Central memory CD4-positive, alpha-beta T cell (primary cell): Measurements from ENCODE around the gene ELP4.
"Not testable (repeated sequence)": the region's sequence is repeated elsewhere in the genome, so short reads cannot be mapped to it uniquely, and the experiment has no call there.

Experiments used
- DNase-seq: peaks from one replicate; pipeline ENCODE4 v3.0.0; 2022

Gene ELP4

DNA sequence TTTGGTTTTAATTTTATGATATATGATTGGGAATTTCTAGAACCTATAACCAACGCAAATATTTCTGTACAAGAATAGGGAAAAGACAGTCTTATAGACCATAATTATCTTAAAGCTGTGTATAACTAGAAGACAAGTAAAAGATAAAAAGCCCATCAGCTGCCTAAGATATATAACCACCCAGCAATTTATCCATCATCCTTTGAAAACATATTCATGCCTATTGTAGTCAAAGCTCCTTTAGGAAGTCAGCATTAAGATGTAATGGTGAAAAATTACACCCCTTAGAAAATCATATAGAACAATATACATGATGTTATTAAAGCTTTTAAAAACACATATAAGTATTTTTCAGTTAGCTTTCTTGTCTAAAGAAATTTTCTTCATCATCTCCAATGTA, 46.4 kb downstream of the ELP4 start:
- no peak for DNase-seq

GRCh38 chr11:31558001-31558400, 48.4 kb downstream of the ELP4 start:
- no peak for DNase-seq

GRCh38 chr11:31560842-31561476, 51.4 kb downstream of the ELP4 start:
- DNase-seq, result no peak

DNA sequence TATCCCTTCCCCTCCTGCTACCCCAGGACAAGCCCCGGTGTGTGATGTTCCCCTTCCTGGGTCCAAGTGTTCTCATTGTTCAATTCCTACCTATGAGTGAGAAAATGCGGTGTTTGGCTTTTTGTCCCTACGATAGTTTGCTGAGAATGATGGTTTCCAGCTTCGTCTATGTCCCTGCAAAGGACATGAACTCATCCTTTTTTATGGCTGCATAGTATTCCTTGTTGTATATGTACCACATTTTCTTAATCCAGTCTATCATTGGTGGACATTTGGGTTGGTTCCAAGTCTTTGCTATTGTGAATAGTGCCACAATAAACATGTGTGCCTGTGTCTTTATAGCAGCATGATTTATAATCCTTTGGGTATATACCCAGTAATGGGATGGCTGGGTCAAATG, 55.0 kb downstream of the ELP4 start:
- not testable (repeated sequence) for DNase-seq

DNA sequence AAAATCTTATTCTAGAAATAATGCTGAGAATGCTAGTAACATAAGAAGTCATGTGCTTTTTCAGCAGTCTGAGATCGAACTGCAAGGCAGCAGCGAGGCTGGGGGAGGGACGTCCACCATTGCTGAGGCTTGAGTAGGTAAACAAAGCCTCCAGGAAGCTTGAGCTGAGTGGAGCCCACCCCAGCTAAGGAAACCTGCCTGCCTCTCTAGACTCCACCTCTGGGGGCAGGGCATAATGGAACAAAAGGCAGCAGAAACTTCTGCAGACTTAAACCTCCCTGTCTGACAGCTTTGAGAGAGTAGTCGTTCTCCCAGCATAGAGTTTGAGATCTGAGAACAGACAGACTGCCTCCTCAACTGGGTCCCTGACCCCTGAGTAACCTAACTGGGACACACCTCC, 64.6 kb downstream of the ELP4 start:
- not testable (repeated sequence) for DNase-seq

GRCh38 chr11:31575764-31576163, 66.2 kb downstream of the ELP4 start:
- not testable (repeated sequence) for DNase-seq

DNA sequence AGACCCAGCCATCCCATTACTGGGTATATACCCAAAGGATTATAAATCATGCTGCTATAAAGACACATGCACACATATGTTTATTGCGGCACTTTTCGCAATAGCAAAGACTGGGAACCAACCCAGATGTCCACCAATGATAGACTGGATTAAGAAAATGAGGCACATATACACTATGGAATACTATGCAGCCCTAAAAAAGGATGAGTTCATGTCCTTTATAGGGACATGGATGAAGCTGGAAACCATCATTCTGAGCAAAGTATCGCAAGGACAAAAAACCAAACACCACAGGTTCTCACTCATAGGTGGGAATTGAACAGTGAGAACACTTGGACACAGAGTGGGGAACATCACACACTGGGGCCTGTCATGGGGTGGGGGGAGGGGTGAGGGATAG, 69.8 kb downstream of the ELP4 start:
- not testable (repeated sequence) for DNase-seq

GRCh38 chr11:31582697-31583096, 73.1 kb downstream of the ELP4 start:
- no peak for DNase-seq

GRCh38 chr11:31598454-31598853, 88.9 kb downstream of the ELP4 start:
- DNase-seq, result no peak

- DNase-seq, result no peak
These were observed 92.2 kb downstream of the ELP4 start for GRCh38 chr11:31601635-31602282.

DNA sequence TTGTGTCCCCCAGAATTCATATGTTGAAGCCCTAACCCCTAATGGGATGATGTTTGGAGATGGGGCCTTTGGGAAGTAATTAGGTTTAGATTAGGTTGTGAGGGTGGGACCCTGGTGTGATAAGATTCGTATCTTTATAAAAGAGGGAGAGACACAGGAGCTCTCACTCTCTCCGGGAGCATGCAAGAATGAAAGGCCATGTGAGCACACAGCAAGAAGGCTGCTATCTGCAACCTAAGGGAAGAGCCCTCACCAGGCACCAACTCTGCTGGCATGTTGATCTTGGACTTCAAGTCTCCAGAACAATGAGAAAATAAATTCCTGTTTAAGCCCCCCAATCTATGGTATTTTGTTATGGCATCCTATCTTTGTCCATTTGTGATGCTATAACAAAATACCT, 97.3 kb downstream of the ELP4 start:
- DNase-seq, result no peak

GRCh38 chr11:31607914-31608313, 98.3 kb downstream of the ELP4 start:
- no peak for DNase-seq

DNA sequence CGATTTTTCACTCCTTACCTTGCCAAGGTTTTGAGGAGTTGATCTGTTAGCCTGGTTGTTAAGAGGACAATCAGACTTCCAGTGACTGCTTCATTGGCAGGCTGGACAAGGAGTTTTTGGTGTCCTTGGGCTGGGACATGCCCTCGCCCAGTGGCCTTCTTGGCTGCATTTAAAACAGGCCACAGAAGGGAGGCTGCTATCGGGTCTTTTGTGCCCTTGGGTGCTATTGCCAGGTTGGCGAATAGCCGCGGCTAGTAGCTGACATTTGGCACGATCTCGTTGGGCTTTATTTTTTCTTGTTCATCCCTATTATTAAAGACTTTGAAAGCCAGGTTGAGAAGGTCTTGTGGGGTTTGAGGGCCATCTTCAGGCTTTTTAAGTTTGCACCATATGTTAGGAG, 99.4 kb downstream of the ELP4 start:
- DNase-seq, result no peak

GRCh38 chr11:31610544-31610943, 101.0 kb downstream of the ELP4 start:
- no peak for DNase-seq

GRCh38 chr11:31617246-31617645, 107.7 kb downstream of the ELP4 start:
- no peak for DNase-seq

GRCh38 chr11:31619980-31620379, 110.4 kb downstream of the ELP4 start:
- DNase-seq, result no peak

GRCh38 chr11:31620434-31620833, 110.9 kb downstream of the ELP4 start:
- no peak for DNase-seq

DNA sequence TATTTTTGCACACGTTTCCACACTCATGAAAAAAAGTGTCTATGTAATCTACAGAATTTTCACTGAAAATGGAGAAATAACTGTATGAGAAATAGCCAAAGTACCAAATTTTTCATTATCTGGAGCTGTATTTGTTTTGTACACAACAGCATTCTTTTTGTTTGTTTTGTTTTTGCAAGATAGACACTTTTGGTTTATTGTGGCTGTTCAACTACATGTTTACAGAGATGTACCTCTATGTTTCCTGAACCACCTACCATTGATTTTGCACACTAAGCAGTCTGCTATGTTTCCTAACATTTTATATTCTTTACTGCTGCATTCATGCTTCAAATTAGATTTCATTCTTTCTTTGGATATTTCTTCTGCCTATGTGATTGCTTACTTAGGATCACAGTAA, 116.3 kb downstream of the ELP4 start:
- no peak for DNase-seq

GRCh38 chr11:31628111-31628510, 118.5 kb downstream of the ELP4 start:
- no peak for DNase-seq

- no peak for DNase-seq
These were observed 127.4 kb downstream of the ELP4 start for GRCh38 chr11:31636983-31637382.

- no peak for DNase-seq
These were observed 131.0 kb downstream of the ELP4 start for GRCh38 chr11:31640611-31641010.

- no peak for DNase-seq
These were observed 132.0 kb downstream of the ELP4 start for GRCh38 chr11:31641477-31642062.

GRCh38 chr11:31643857-31644256, 134.3 kb downstream of the ELP4 start:
- no peak for DNase-seq

- no peak for DNase-seq
These were observed 136.2 kb downstream of the ELP4 start for GRCh38 chr11:31645747-31646146.

- no peak for DNase-seq
These were observed 136.6 kb downstream of the ELP4 start for GRCh38 chr11:31646216-31646615.
